ENCODE results near the gene PTOV1.

PTOV1 gene

DNA sequence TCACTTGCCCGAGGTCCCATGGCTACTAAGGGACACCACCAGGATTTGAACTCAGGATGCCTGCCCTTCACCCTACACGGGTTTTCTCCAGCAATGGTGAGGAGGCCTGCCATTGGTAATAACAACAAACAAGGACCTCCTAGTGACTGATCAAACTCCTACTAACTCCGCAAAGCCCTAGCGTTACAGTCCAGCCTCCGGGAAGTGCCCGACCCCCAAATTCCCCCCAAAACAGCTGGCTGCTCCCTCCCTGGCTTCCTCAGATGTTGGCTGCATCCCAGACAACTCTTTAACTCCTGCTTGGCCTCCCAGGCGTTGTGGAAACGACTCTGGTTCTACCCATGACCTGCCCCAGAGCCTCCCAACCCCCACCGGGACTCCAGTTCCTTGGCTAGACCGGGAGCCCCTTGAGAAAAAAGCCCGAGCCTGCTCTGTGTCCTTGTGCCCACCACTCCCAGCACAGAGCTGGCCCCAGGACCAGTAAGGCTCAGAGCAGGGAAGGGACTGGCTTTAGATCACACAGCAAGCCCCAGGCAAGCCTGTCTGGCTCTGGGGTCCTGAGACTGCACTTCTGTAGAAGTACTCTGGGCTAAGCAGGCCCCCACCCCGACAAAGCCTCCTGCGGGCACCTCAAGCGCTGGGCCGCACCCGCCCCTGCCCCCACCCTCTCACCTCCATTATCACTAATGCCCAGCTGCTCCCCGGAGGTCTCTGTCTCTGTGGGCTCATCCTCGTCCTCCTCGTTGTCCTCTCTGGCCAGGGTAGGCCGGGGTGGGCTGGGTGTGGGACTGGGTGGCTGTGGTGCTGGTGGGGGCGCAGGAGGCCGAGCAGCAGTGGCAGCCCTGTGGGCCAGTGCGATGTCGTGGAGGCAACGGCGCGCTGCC is 21.5 kb downstream of the PTOV1 start:
- TF ChIP-seq, protein P1, sequence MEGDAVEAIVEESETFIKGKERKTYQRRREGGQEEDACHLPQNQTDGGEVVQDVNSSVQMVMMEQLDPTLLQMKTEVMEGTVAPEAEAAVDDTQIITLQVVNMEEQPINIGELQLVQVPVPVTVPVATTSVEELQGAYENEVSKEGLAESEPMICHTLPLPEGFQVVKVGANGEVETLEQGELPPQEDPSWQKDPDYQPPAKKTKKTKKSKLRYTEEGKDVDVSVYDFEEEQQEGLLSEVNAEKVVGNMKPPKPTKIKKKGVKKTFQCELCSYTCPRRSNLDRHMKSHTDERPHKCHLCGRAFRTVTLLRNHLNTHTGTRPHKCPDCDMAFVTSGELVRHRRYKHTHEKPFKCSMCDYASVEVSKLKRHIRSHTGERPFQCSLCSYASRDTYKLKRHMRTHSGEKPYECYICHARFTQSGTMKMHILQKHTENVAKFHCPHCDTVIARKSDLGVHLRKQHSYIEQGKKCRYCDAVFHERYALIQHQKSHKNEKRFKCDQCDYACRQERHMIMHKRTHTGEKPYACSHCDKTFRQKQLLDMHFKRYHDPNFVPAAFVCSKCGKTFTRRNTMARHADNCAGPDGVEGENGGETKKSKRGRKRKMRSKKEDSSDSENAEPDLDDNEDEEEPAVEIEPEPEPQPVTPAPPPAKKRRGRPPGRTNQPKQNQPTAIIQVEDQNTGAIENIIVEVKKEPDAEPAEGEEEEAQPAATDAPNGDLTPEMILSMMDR (IDR thresholded peaks at IDR 0.05; ENCODE audit: extremely low read depth, missing control alignments): no peak
- no peak for DNase-seq (ENCODE audit: low spot score)

DNA sequence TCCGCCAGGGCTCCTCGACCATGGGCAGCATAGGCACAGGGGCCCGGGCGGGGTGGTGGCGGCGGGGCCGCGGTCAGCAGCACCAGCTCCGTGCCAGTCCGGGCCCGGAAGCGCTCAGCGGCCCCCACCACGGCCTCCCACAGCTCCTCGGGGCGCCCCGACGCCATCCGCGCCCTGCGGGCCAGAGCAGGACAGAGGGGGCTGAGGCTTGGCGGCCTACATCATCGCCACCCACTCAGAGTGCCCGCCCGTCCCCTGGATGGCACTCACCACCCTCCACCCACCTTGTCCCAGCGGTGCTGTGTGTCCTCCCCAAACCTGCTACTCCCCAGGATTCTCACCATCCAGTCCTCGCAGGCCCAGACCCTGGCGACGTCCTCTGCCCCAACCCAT is 22.2 kb downstream of the PTOV1 start:
- TF ChIP-seq, protein P1 (IDR thresholded peaks at IDR 0.05; ENCODE audit: extremely low read depth, missing control alignments): no peak
- DNase-seq (ENCODE audit: low spot score): no peak

DNA sequence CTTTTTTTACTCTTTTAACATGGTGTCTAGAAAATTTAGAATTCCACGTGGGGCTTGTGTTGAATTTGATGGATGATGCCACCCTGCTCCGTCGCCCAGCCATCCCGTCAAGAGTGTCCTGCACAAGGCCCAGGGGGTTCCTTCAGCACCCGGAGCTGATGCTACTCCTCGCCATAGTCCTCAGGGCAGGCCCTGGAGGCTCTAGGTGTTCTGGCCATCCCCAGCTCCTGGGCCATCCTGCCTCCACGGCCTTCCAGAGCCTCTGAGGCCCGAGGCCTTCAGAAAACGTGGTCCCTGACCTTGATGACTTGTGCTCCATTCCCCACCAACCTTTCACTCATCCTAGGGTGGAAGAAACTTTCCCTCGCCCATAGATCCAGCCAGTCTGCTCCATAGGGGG is 22.9 kb downstream of the PTOV1 start:
- no peak for DNase-seq (ENCODE audit: low spot score)
- TF ChIP-seq, protein P1 (IDR thresholded peaks at IDR 0.05; ENCODE audit: extremely low read depth, missing control alignments): no peak

DNA sequence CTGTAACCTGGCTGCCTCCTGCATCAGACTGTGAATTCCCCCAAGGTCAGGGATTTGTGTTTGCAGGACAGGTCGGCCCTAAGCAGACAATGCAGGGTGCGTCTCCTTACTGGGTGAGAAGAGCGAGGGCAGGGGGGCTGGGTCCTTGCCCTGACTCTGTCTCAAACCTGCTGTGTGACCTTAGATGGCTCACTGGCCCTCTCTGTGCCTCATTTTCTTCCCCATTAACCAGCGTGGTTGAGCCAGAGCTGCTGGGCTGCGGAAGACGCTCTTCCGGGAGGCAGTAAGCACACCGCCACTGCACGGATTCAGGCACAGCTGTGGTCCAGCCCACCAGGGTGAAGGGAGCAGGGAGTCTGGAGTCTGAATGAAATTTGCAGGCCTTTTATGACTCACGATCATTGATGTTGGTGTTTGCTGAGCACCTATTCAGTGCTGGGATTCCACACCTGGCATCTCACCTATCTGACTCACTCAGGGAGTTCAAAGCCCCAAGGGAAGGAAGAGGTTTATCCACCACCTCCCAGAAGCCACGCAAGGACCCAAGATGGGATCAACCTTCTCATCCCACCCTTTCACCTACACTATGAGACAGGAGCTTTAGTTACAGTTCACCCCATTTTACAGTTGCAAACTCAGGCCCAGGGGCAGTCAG is 23.7 kb downstream of the PTOV1 start:
- TF ChIP-seq, protein P1 (IDR thresholded peaks at IDR 0.05; ENCODE audit: extremely low read depth, missing control alignments): no peak
- DNase-seq (ENCODE audit: low spot score): no peak

DNA sequence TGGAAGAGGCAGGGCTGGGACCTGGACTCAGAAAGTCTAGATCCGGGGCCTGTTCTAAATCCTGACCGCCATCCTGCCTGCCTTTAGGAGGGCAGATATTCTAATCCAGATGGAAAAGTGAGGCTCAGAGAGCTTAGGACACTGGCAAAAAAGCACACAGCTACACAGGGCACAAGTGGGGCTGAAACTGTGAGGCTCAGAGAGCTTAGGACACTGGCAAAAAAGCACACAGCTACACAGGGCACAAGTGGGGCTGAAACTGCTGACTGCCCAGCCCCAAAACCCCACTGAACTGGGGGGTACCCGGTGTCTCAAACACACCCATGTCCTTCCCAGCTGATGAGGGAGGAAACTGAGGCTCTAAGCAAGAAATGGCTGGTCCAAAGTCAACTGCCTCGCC is 24.2 kb downstream of the PTOV1 start:
- TF ChIP-seq, protein P1 (IDR thresholded peaks at IDR 0.05; ENCODE audit: extremely low read depth, missing control alignments): no peak
- DNase-seq (ENCODE audit: low spot score): no peak

DNA sequence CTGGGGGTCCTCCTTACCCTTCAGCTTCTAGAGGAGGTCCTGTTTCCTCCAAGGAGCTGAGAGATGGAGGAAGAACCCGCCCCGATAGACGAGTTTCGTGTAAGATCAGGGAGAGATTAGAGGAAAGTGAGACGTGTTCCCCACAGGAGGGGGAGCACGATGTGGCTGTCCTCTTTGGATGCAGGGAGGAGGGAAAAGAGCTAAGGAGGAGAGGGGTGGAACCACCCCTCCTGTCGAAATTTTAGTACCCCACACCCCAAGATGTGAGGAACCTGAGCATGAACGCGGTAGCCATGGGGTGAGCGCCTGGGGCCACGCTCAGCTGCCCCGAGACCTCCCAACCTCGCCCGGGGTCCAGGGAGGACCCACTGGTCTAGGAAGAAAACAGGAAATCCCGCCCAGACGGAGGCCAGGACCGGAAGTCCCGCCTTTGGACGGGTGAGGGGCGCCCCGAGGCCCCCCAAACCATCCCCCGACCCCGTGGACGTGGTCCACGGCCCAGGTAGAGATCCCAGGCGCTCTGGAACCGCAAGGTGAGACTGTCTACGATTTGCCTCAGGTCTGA is 25.0 kb downstream of the PTOV1 start:
- DNase-seq (ENCODE audit: low spot score): peak; percentile 68

More for the DNA sequence above, 25.0 kb downstream of the PTOV1 start:
- TF ChIP-seq, protein P1 (IDR thresholded peaks at IDR 0.05; ENCODE audit: extremely low read depth, missing control alignments): no peak

All from GM20000 (cell line).